Heart left ventricle (tissue), 13 donors: ENCODE measurements around the gene AOX1.

Experiments
- POLR2A ChIP-seq, 2 donors: fragments of 450-650 bp; IDR thresholded peaks; one replicate each; pipeline ENCODE4 v1.6.1; 2017; ENCODE audit warnings: antibody characterized with exemption in 2 of 2, mild to moderate bottlenecking in 2 of 2, moderate library complexity in 2 of 2
- TF ChIP-seq, protein P1 (sequence below), 12 donors: fragments of 200-600 bp; sonication (generic) in 4 of 12; IDR thresholded peaks; one replicate each; pipeline versions ENCODE4 v1.5.0 to v1.8.0; 2018 to 2022; ENCODE audit warnings: antibody characterized with exemption in 12 of 12, mild to moderate bottlenecking in 5 of 12
- donor health status: ischemic (EF 13 %, LVEDD 7.1; RV severe dilation, severe dysfunction).
- donor health status: DM: no; HTN: yes; CAD: no.
- donor health status: DM: no; HTN: no; CAD: no.
- donor health status: ischemic (EF 25% LVEDD 6.9; RV normal size, moderate dysfunction).
- donor health status: ischemic (EF 25% LVEDD 5.7; RV mildly dilated, moderate dysfunction).
- donor health status: ischemic (EF 35%, LVEDD 5.7; RV mildly dilated, moderate dysfunction).
- donor health status: nonischemic (EF 11% LVEDD 7.7; RV severe dilation, severe dysfunction).
- donor health status: DM: yes; HTN: yes; CAD: no.
- donor health status: PGD.
- donor health status: ischemic (EF 29% LVEDD 5.4; RV normal size, mild dysfunction).
- donor health status: nonischemic (EF 23%, LVEDD 6.1; RV moderate dilation, normal function).

DNA sequence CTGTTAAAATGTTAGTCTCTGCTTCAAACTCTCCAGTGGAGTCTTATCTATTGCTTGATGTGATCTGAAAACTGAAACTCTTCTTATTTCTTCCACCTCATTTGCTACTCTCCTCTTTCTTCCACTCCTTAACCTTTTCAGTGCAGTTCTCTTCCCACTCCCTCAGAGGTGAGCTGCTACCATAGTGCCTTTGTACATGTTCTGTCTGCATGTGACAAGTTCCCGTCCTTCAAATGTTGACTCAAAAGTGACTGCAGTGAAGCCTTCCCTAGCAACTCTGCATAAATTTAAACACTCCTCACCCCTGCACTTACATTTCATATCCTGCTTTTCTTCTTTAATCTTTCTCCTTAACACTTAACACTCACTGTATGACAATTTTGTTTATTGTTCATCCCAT, 47.7 kb upstream of the AOX1 start:
- TF ChIP-seq, protein P1, sequence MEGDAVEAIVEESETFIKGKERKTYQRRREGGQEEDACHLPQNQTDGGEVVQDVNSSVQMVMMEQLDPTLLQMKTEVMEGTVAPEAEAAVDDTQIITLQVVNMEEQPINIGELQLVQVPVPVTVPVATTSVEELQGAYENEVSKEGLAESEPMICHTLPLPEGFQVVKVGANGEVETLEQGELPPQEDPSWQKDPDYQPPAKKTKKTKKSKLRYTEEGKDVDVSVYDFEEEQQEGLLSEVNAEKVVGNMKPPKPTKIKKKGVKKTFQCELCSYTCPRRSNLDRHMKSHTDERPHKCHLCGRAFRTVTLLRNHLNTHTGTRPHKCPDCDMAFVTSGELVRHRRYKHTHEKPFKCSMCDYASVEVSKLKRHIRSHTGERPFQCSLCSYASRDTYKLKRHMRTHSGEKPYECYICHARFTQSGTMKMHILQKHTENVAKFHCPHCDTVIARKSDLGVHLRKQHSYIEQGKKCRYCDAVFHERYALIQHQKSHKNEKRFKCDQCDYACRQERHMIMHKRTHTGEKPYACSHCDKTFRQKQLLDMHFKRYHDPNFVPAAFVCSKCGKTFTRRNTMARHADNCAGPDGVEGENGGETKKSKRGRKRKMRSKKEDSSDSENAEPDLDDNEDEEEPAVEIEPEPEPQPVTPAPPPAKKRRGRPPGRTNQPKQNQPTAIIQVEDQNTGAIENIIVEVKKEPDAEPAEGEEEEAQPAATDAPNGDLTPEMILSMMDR (IDR thresholded peaks at IDR 0.05), result no peak
- TF ChIP-seq POLR2A (IDR thresholded peaks at IDR 0.05), result no peak
